Vagina (tissue), 2 donors: ENCODE results near the gene PARM1. TPM values are rescaled to one million over a fixed set of nuclear protein-coding genes. Genes with fewer than 3 reads are reported as not detected.

ENCODE experiments used
- DNase-seq, 2 donors: peaks; one replicate each; pipeline ENCODE4 v3.0.0-alpha.2; 2017; ENCODE audit errors: extremely low spot score in 2 of 2
- H3K27ac ChIP-seq: fragments of 200-600 bp; sonication (generic); one replicate; pipeline ENCODE4 v1.5.1; 2019
- H3K27me3 ChIP-seq: fragments of 200-600 bp; sonication (generic); one replicate; pipeline ENCODE4 v1.5.1; 2019
- H3K36me3 ChIP-seq, 2 donors: fragments of 200-600 bp; sonication (generic); one replicate each; pipeline ENCODE4 v1.5.1; 2017 to 2019
- H3K4me1 ChIP-seq: fragments of 200-600 bp; sonication (generic); one replicate; pipeline ENCODE4 v1.5.1; 2019
- H3K4me3 ChIP-seq, 2 donors: fragments of 200-600 bp; sonication (generic); 1 replicate in 1 of 2; 2 replicates in 1 of 2; pipeline ENCODE4 v1.5.1; 2016 to 2019
- H3K9me3 ChIP-seq: fragments of 200-600 bp; sonication (generic); one replicate; pipeline ENCODE4 v1.5.1; 2019
- POLR2A ChIP-seq, 2 donors: fragments of 450-650 bp; IDR thresholded peaks; one replicate each; pipeline ENCODE4 v1.6.1; 2017; ENCODE audit warnings: antibody characterized with exemption in 2 of 2, mild to moderate bottlenecking in 2 of 2, moderate library complexity in 2 of 2
- POLR2AphosphoS5 ChIP-seq, 2 donors: sonication (generic); formaldehyde crosslinking; IDR thresholded peaks; one replicate each; pipeline ENCODE4 v1.9.0; 2017; ENCODE audit warnings: antibody characterized with exemption in 2 of 2, mild to moderate bottlenecking in 2 of 2, low read depth in 1 of 2; ENCODE audit not compliant: insufficient read depth in 1 of 2
- intact Hi-C: fragments of 100-400 bp; cut with DNase I; formaldehyde crosslinking; loops from one replicate; pipeline ENCODE4 v1.15.1; 2023
- total RNA-seq: library from RNA; depleted of rRNA; stranded (reverse); fragments of >200 nt; gene quantifications from one replicate; pipeline ENCODE4 v1.2.3, GENCODE V29; 2016
- TF ChIP-seq, protein P1 (sequence below), 3 experiments: fragments of 450-650 bp in 2 of 3; fragments of 200-600 bp in 1 of 3; sonication (generic) in 1 of 3; IDR thresholded peaks; one replicate each; pipeline ENCODE4 v1.5.1; 2017 to 2019; ENCODE audit warnings: antibody characterized with exemption in 3 of 3, mild to moderate bottlenecking in 2 of 3, moderate library complexity in 2 of 3

The PARM1 gene
- total RNA-seq, 1 donor from 2014 or later: 26.3 TPM

DNA sequence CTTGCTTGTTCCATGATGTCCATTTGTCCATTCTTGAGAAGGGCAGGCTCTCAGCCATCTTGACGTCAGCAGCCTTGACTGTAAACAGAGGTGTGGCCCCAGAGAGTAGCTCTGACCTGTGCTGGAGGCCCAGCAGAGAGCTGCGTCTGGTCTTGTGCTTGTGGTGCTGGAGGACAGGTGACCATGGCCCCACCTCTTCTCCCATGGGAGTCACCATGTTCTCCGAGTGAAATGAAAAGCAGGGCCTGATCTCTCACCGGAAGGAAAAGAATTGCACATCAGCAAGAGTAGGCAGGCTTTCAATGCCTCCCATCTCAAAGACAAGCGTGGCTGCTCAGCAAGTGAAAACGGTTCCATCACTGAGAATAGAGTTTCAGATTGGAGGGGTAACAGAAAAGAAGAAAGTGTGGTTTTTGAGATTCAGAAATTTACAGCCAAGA, 11.5 kb downstream of the PARM1 start:
- Histone ChIP-seq H3K27me3 (no peaks in the 10 kb centered on the region), H3K27ac (no peak overlapping the region), H3K4me1 (no peaks in the 10 kb centered on the region), H3K9me3 (no peaks in the 10 kb centered on the region), H3K36me3 (no peaks in the 10 kb centered on the region), H3K4me3 (no peak overlapping the region)
- intact Hi-C loops: no loop called here
- no peak for DNase-seq
- TF ChIP-seq, protein P1, sequence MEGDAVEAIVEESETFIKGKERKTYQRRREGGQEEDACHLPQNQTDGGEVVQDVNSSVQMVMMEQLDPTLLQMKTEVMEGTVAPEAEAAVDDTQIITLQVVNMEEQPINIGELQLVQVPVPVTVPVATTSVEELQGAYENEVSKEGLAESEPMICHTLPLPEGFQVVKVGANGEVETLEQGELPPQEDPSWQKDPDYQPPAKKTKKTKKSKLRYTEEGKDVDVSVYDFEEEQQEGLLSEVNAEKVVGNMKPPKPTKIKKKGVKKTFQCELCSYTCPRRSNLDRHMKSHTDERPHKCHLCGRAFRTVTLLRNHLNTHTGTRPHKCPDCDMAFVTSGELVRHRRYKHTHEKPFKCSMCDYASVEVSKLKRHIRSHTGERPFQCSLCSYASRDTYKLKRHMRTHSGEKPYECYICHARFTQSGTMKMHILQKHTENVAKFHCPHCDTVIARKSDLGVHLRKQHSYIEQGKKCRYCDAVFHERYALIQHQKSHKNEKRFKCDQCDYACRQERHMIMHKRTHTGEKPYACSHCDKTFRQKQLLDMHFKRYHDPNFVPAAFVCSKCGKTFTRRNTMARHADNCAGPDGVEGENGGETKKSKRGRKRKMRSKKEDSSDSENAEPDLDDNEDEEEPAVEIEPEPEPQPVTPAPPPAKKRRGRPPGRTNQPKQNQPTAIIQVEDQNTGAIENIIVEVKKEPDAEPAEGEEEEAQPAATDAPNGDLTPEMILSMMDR (IDR thresholded peaks at IDR 0.05): no peak
- TF ChIP-seq POLR2A (IDR thresholded peaks at IDR 0.05): no peak
- TF ChIP-seq POLR2AphosphoS5 (IDR thresholded peaks at IDR 0.05; ENCODE audit: insufficient read depth in 1 of 2, low read depth in 1 of 2): no peak

DNA sequence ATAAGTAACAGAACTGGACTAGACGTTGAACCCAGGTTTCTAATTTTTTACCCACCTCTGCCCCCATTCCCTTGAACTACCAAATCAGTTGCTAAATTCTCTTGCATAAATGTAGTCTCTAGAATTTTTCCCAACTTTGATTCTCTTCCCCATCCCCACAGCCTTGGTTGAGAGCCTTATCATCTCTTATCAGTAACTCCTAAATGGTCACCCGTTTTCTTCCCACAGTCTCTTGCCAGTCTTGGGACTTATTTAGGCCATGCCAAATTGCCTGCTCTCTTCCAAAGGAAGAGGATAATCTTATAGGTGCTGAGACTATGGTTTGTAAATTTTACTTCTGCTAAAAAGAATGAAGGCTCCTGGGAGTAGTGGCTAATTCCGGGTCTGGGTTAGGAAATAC, 13.3 kb downstream of the PARM1 start:
- Histone ChIP-seq H3K4me3 (no peak overlapping the region), H3K4me1 (no peaks in the 10 kb centered on the region), H3K9me3 (no peaks in the 10 kb centered on the region), H3K27me3 (no peaks in the 10 kb centered on the region), H3K27ac (no peak overlapping the region), H3K36me3 (no peaks in the 10 kb centered on the region)
- no peak for DNase-seq
- intact Hi-C loops: no loop called here
- TF ChIP-seq, protein P1 (IDR thresholded peaks at IDR 0.05): no peak
- TF ChIP-seq POLR2A (IDR thresholded peaks at IDR 0.05) (no peak), POLR2AphosphoS5 (IDR thresholded peaks at IDR 0.05; ENCODE audit: insufficient read depth in 1 of 2, low read depth in 1 of 2) (no peak)

DNA sequence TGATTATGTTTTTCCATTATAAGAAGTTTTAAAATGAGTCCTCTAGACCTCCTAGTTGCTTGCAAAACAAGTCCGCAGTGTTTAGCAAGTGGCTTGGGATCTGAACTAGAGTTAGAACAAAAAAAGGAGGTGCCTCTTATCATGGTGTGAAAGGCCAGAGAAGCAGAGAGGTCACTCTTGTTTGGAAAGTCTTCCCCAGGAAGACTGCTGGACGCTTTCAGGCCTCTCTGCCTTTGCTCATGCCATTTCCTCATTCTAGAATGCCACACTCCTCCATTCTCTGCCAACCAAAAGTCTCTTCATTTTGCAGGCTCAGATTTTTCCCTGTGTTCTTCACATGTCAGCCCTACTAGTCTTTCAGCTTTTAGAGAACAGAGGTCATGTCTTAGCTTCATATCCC, 14.9 kb downstream of the PARM1 start:
- Histone ChIP-seq H3K4me3 (no peak overlapping the region), H3K9me3 (no peaks in the 10 kb centered on the region), H3K27ac (no peak overlapping the region), H3K4me1 (no peaks in the 10 kb centered on the region), H3K27me3 (no peaks in the 10 kb centered on the region), H3K36me3 (no peaks in the 10 kb centered on the region)
- TF ChIP-seq POLR2A (IDR thresholded peaks at IDR 0.05) (no peak), POLR2AphosphoS5 (IDR thresholded peaks at IDR 0.05; ENCODE audit: insufficient read depth in 1 of 2, low read depth in 1 of 2) (no peak)
- TF ChIP-seq, protein P1 (IDR thresholded peaks at IDR 0.05): no peak
- intact Hi-C loops: no loop called here
- no peak for DNase-seq

DNA sequence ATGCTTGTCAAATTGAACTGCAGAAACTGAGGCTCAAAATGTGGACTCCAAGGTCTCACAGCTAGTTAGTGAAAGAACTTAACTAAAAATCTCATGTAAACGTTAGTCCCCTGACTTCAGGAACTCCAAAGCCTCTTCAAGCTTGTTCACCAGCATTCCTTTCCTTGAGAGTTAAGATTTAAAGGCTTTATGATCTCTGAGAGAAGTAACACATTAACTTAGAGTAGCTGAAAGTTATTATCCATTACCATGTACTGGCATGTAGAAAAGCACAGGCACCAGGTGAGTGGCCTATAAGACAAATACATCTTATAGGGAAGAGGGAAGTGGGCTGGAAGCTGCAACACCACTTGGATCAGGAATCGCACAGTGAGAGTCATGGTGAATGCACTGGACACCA, 15.3 kb downstream of the PARM1 start:
- H3K4me1 ChIP-seq: no peaks in the 10 kb centered on the region
- TF ChIP-seq POLR2A (IDR thresholded peaks at IDR 0.05): no peak
- no peak for TF ChIP-seq POLR2AphosphoS5 (IDR thresholded peaks at IDR 0.05; ENCODE audit: insufficient read depth in 1 of 2, low read depth in 1 of 2)
- TF ChIP-seq, protein P1 (IDR thresholded peaks at IDR 0.05): no peak
- H3K4me3 ChIP-seq: no peak overlapping the region
- H3K9me3 ChIP-seq: no peaks in the 10 kb centered on the region
- DNase-seq: no peak
- intact Hi-C loops: no loop called here
- H3K27ac ChIP-seq: no peak overlapping the region
- H3K27me3 ChIP-seq: no peaks in the 10 kb centered on the region
- H3K36me3 ChIP-seq: no peaks in the 10 kb centered on the region

DNA sequence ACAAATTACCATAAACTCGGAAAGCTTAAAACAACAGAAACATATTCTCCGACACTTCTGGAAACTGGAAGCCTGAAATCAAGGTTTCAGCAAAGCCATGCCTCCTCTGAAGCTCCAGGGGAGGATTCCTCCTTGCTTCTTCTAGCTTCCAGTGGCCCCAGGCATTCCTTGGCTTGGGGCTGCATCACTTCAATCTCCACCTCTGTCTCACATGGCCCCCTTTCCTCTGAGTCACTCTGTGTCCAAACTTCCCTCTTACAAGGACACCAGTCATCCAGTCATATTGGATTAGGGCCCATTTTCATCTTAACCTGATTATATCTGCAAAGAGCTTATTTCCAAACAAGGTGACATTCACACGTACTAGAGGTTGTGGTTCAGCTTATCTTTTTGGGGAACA, 17.3 kb downstream of the PARM1 start:
- TF ChIP-seq POLR2A (IDR thresholded peaks at IDR 0.05) (no peak), POLR2AphosphoS5 (IDR thresholded peaks at IDR 0.05; ENCODE audit: insufficient read depth in 1 of 2, low read depth in 1 of 2) (no peak)
- TF ChIP-seq, protein P1 (IDR thresholded peaks at IDR 0.05): no peak
- Histone ChIP-seq H3K36me3 (no peaks in the 10 kb centered on the region), H3K4me1 (no peaks in the 10 kb centered on the region), H3K4me3 (no peak overlapping the region), H3K9me3 (no peaks in the 10 kb centered on the region), H3K27ac (no peak overlapping the region), H3K27me3 (no peaks in the 10 kb centered on the region)
- no peak for DNase-seq
- intact Hi-C loops: no loop called here
